ENCODE measurements around the gene TTLL9.

The TTLL9 gene

DNA sequence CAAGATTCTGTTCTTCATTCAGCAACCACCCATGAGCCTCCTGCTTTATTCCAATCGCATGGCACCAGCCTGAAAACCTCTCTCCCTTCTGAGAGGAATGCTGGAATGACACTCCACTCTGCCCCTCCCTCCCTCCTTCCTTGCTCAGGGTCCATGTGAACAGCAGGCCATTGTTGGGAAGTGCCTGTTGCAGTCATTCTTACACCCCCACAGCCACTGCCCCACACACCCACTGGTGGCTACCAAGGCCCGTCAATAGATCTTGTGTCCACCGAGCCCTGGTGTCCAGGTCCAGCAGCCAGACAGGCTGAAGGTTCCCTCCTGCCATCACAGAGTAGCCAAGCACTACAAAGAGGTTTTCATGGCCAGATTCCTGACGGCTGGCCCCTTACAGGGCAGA, 74.9 kb downstream of the TTLL9 start:
- no peak for DNase-seq (ENCODE audit: low read depth, low spot score)

DNA sequence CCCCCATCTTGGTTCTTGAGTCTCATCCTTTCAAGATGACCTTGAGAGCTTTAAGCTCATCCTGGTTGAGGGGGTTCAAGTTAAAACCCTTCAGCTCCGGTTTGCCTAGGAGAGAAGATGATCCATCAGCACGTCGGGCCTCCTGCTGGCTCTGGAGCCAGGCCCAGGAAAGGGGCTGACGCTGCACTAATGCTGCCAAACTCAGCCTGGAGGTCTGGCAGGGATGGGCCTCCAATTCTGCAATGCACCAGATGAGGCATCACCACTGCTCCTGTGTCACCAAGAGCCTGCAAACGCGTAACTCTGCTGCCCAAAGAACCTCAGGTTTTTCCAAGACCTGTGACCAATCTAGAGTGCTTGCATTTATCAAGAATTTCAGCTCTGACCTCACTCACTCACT, 75.4 kb downstream of the TTLL9 start:
- no peak for DNase-seq (ENCODE audit: low read depth, low spot score)

DNA sequence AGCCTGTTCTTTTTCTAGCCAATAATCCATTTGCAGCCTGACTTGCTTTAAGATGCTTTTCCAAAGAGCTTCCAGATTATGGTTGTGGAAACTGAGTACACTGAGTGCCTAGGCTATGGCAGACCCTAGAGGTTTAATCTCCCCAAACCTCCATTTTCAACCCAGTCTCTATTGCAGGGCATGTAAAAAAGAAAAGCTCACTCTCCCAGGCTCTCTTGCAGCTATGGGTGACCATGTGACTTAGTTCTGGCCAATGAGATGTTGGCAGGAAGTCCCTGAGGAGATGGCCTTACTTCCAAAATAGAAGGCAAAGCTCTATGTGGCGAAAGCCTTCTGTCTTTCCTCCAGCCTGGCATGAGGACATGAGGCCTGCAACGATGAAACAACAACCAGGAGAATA, 77.6 kb downstream of the TTLL9 start:
- no peak for DNase-seq (ENCODE audit: low read depth, low spot score)

DNA sequence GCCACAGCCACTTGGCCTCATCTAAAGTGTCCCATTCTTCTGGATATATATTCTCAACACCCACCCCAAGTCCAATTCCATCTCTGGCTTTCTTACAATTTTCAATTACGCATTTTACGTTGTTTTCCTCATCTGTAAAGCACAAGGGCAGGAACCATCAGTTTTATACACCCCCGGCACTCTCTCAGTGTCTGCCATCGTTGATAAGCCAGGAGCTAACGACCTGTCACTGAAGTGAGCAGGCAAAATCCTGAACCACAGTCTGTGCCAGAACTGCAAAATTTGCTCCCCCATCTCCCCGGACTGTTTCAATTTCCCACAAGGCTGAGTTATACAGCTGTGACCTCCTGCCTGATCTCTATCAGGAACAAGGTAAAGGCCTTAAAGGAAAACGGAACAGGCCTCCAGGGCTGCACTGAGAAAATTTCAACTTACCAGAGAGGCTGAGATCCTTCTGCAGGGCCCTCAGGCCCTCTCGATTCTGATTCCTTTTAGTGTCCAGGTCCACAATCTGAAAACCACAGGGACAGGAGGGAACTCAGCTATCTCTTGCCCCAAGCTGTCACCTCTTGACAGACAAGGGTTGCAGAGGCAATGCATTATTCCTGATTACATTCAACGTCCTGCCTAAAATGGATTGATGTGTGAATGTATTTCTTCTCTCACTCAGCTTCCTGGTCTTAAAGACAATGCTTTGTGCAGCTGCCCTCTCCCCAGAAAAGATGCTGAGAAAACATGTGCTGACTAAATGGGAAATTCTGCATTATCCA, 79.6 kb downstream of the TTLL9 start:
- DNase-seq (ENCODE audit: low read depth, low spot score), result no peak

DNA sequence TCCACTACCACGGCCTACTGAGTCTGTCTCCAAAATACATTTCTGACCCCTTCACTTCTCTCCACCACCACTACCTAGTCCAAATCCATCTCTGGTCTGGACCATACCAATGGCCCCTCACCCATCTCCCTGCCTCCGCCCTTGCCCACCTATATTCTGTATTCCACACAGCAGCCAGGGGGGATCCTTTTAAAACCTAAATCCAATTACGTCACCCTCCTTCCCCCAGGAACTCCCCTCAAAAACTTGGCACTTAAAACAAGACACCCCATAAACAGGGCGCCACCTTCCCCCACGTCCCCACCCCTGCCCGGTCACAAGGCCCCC, 80.7 kb downstream of the TTLL9 start:
- no peak for DNase-seq (ENCODE audit: low read depth, low spot score)

DNA sequence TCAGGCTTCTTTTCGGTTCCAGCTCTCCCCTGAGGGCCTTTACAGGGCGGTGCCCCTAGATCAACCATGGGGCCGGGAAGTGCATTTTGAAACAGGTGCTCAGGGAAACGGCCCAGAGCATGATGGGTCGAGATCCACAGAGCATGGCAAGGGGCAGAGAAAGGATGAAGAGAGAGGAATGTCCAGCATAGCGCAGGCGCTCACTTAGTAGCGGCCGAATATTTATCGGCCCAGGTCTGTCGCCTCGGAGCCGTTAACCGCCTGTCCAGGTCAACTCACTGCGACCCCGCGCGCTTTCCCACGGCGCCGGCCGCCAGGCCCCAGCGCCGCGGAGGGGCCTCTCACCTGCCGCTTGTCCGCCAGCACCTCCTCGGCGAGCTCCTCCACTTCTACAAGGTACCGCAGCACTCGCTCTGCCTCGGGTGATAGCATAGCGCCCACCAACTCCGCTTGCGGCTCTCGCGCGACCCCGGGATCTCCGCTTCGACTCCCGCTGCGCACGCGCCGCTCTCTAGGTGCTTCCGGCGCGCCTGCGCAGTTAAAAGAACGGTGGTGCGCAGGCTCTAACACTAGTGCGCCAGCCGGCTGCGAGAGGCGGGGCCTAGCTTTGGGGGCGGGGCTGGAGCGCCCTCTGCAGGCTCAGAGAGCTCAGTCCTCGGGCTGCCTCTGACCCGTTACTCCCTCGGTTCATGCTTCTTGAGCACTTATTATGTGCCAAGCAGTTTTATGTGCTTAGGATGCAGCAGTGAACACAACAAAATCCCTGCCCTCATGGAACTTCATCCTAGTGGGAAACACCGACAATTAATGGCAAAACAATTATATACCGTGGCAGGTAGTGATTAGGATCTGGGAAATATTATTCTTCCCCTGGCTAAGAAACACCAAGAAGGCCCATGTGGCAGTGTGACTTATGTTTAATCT, 81.4 kb downstream of the TTLL9 start, which contains the start of gene PDRG1:
TSS of gene PDRG1 (minus strand) at position 517 of the 924 bp plus-strand sequence. CDS start at position 432, 85 bp downstream.
- DNase-seq (ENCODE audit: low read depth, low spot score), result peak; percentile 96

DNA sequence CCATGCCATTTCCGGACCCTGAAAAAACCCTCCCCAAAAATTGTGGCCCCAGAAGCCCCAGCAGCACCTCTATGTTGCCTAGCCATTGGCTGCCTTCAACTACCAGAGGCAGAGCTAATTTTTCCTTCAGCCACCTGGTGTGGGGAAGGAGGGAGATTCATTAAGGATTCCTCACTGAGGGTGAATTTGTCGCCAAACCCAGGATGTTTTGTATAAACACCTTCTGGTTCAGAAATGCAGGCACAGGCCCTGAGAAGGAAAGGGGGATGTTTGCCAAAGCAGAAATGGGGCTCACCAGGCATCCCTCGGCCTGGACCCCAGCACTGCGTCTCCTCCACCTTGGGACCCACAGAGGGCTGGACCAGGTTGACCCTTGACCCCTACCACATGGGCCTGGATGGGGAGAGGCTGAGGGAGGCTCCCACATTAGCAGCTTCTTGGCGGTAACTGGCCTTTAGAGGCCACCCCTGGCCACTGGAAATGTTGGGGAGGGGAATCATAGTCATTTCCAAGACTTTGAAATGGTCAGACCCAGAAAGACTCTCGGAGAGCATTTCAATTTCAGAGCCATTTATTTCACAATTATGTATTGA, 83.2 kb downstream of the TTLL9 start:
- no peak for DNase-seq (ENCODE audit: low read depth, low spot score)

DNA sequence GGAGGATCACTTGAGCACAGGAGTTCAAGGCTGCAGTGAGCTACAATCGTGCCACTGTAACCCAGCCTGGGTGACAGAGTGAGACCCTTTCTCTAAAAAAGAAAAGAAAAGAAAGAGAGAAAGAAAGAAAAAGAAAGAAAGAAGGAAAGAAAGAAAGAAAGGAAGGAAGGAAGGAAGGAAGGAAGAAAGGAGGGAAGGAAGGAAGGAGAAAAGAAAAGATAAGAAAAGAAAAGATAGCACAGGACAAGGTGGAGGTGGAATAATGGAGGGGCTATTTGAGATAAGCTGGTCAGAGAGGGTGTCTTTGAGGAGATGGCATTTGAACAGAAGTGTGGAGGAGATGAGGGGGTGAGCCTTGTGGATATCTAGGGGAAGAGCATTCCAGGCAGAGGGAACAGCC, 84.1 kb downstream of the TTLL9 start:
- DNase-seq (ENCODE audit: low read depth, low spot score), result no peak

DNA sequence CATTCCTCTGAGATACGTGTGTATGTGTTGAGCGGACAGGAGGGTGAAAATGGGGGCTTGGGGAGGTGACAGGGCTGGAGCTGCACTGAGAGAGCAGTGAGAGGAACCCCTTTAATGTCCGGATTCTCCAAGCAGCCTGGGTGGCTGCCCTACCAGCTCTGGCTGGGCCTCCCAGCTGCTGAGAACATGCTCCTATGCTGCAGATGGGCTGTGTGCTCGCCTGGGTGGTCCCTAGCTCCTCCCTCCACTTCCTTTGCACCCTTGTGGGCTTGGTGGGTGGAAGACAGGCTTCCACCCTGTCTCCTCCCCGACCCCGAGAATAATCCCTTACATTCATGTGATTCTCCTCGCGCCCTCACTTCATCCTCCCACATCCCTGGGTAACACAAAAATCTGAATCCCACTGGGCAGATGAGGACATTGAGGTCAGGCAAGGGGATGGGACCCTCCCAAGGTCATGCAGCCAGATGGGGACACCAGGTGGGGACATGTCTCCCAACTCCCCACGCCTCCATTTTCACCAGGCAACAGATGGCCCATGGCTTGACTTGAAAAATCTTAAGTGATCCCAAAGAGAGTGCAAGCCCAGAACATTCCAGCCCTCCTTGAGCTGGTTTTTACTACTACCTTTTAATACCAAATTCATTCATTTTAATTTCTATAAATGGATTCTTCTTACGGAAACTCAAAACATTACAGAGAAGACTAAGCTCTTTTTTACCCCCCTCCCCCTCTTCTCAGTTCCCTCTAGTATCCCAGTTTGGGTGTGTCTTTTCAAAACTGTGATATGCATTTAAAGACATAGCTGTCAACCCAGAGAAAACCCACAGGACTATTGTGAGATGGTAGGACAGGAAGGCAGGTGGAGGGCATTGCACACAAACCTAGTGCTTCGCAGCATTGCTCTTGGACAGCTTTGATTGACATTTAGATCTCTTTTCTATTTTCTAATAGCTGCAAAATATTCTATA, 86.4 kb downstream of the TTLL9 start:
- no peak for DNase-seq (ENCODE audit: low read depth, low spot score)

DNA sequence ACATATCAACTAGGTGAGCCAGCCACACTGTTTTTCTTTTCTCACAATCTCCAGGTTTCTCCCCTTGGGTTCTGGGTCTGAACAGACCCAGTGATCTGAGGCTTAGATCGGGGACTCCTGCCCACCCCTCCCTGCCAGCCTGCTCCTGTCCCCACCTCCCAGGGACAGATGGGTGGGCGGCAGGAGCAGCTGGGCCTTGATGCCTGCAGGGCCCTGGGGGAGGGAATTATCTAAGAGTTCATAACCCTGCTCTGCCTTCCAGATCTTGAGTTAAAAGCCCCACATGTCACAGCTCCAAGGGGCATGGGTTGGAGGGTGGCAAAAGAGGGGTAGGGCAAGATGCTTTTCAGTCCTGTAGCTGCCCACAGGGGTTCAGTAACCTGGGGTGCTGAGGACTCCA, 92.3 kb downstream of the TTLL9 start:
- DNase-seq (ENCODE audit: low read depth, low spot score), result no peak

DNA sequence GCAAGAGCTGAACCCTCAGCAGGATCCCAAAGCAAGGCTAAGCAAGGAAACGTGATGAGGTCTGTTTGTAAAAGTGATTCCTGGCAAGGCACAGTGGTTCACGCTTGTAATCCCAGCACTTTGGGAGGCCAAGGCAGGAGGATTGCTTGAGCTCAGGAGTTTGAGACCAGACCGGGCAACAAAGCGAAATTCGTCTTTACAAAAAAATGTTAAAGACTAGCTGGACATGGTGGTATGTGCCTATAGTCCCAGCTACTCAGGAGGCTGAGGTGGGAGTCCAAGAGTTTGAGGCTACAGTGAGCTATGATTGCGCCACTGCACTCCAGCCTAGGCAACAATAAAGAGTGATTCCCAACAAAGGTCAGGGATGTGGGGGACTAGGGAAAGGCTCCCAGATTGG, 93.5 kb downstream of the TTLL9 start:
- DNase-seq (ENCODE audit: low read depth, low spot score), result no peak

DNA sequence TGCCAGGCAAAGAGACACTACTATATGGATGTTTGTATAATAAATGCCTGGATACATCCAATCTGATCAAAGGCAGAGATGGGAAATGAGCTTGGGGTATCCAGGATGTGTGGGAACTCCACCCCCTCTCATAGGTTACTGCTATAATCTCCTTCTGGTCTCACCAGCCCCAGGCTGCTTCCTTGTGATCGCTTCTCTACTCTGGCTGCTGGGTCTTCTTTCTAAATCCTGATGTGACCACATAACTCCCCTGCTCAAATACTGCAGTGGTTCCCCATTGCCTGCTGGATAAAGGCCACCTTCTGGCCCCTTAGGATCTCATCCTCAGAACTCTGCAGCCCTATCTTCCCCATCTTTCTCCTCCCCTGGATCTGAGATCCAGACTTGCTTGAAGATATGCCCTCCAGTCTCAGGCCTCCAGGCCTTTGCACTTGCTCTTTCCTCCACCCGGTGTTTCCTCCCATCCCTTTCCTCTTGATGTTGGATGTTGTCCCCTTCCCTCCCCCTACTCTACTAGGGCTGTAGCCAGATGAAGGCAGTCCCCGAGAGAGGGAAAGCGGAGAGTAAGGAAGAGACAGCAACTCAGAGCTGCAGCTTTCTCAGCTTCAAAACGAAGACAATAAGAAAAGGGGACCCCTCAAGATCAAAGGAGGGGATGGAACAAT, 96.7 kb downstream of the TTLL9 start:
- no peak for DNase-seq (ENCODE audit: low read depth, low spot score)

DNA sequence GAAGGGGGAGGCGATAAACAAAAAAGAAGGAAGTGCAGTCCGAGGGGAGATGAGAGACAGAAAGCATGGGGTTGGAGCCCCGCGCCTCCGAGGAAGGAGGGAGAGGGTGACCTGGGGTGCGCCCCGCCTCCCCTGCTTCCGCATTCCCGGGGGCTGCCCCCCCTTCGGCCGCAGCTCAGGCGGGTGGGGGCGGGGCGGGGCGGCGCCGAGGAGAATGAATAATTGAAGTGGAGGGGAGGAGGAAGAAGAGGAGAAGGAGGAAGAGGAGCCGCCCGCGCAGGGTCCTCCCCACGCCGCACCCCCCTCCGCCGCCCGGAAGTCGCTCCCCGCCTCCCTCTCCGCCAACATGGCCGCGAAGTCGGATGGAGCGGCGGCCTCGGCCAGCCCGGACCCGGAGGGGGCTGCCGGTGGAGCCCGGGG, 97.4 kb downstream of the TTLL9 start, which contains the start of gene XKR7:
TSS of gene XKR7 (plus strand) at position 322 of the 420 bp plus-strand sequence. CDS start at position 347, 25 bp downstream.
- DNase-seq (ENCODE audit: low read depth, low spot score), result no peak

DNA sequence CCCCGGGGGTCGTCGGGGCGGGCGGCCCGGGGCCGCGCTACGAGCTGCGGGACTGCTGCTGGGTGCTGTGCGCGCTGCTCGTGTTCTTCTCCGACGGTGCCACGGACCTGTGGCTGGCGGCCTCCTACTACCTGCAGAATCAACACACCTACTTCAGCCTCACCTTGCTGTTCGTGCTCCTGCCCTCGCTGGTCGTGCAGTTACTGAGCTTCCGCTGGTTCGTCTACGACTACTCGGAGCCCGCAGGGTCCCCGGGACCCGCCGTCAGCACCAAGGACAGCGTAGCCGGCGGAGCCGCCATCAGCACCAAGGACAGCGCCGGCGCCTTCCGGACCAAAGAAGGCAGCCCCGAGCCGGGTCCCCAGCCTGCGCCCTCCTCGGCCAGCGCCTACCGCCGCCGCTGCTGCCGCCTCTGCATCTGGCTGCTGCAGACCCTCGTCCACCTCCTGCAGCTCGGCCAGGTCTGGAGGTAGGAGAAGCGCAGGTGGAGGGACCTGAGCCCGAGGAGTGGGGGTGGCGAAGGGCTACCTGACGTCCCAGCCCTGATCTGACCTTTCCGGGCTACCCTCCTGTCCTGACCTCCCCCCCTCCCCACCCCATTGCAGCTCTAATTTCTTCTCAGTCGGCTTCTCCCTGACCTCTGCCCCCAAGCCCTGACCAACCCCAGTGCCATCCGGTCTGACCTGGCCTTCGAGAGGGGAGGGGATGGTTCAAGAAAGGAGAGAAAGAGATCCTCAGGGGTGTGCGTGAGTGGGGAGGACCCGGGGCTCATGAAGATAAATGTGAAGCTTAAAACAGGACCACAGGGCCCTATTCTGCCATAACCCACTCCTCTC, 98.1 kb downstream of the TTLL9 start:
- peak; percentile 95 for DNase-seq (ENCODE audit: low read depth, low spot score)

DNA sequence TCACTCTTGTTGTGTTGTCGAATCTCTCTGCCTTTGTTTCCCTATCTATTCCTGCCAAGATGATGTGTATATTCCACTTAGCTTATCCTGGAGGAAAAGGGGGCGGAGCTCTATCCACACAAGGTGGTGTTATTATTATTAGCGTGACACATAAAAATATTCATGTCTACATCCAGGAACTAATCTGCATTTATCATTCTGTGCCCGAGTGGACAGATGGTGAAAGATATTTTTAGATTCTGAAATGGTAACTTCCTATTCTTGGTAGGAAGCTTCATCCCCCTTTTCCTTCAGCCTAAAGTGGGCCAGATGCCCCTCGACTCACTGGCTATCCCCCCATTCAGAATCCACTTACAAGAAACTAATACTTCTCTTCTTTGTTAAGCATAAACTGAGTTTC, 99.6 kb downstream of the TTLL9 start:
- no peak for DNase-seq (ENCODE audit: low read depth, low spot score)

DNA sequence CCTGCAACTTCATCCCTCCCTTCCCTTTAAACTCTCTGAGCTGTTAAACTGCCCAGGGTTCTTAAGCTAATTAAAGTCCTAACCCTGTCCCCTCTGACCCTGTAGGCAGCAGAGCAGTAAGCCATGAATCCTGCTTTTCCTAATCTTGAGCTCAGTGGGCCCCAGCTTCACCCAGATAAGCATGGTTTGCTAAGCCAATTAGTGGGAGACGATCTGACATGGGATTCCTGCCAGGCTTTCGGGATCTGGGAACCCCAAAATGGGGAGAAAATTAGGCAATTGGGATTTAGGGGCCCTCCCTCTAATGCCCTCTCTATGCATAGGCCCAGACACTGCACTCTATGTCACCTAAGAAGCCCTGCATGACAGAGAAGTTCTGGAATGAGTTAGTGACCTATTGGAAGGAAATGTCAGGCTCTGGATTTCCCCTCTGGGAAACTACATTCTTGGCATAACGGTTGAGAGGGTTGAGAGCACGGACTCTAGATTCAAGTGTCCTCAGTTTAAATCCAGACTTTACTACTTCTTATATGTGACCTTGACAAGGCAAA, 102.1 kb downstream of the TTLL9 start:
- peak; percentile 53 for DNase-seq (ENCODE audit: low read depth, low spot score)

DNA sequence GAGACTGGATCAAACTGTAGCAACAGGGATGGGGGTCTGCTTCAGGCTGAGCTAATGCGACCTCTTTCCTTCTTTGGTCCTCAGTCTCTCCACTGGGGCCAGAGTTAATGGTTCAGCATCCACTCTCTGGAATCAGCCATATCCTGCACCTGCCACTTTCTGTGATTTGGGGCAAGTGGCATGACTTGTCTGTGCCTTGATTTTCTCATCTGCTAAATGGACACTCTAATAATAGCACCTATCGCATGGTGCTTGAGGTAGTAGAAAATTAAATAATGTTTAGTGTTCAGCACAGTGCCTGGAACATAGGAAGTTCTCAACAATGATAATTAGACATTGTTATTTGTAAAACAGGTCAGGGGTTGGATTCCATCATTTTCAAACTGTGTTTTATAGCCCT, 103.9 kb downstream of the TTLL9 start:
- no peak for DNase-seq (ENCODE audit: low read depth, low spot score)

DNA sequence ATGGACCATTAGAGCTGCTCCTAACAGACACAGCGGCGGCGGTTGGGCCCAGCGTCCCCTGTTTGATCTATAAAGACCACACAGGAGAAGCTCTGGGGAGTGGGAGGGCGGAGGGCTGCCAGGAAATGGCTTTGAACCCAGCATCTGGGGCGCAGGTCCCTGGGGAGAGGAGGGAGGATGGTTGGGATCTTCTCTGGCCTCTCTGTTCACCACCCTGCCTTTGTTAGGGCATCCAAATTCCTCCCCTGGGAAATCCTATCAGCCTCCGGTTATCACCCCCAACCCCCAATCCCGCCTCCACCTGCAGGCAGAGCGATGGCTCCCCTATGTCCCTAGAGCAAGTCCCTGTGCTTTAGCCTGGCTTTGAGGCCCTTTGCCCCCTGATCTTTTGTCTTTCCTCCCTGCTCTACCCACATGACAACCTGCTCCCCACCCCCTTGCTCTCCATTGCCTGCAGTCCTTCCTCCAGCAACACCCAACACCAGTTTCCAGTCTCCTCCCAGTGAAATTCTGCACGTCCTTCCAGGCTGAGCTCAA, 104.6 kb downstream of the TTLL9 start:
- peak; percentile 65 for DNase-seq (ENCODE audit: low read depth, low spot score)

DNA sequence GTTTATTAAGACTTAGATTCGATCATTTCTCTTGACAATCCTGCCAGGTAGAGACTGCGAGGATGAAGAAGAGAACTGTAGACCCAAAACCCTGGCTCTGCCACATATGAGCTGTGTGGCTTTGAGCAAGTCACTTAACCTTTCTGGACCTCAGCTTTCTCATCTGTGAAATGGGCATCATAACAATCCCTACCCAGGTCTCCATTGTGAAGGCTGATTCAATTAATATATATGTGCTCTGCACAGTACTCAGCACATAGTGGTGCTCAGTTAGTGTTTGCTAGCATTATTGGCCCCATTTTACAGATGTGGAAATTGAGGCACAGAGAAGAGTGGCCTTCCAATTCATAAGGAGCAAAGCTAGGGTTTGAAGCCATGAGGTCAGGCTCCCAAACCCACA, 105.4 kb downstream of the TTLL9 start:
- no peak for DNase-seq (ENCODE audit: low read depth, low spot score)
